Subcutaneous adipose tissue (tissue), 4 donors: ENCODE data around the gene CRACDL. TPM values are rescaled to one million over a fixed set of nuclear protein-coding genes. Genes with fewer than 3 reads are reported as not detected.

Experiments
- total RNA-seq, 4 donors: library from RNA; depleted of rRNA; stranded (reverse); fragments of >200 nt; gene quantifications; one replicate each; pipeline ENCODE4 v1.1.0, GENCODE V29; 2016
- TF ChIP-seq, protein P1 (sequence below): fragments of 450-650 bp; IDR thresholded peaks from one replicate; pipeline ENCODE4 v1.5.1; 2016; ENCODE audit warnings: low read depth, mild to moderate bottlenecking, control low read depth, antibody characterized with exemption, moderate library complexity

The CRACDL gene
- total RNA-seq, 4 donors from 2014 or later = 1.4 to 8.3 (median 4.5) TPM

- TF ChIP-seq, protein P1, sequence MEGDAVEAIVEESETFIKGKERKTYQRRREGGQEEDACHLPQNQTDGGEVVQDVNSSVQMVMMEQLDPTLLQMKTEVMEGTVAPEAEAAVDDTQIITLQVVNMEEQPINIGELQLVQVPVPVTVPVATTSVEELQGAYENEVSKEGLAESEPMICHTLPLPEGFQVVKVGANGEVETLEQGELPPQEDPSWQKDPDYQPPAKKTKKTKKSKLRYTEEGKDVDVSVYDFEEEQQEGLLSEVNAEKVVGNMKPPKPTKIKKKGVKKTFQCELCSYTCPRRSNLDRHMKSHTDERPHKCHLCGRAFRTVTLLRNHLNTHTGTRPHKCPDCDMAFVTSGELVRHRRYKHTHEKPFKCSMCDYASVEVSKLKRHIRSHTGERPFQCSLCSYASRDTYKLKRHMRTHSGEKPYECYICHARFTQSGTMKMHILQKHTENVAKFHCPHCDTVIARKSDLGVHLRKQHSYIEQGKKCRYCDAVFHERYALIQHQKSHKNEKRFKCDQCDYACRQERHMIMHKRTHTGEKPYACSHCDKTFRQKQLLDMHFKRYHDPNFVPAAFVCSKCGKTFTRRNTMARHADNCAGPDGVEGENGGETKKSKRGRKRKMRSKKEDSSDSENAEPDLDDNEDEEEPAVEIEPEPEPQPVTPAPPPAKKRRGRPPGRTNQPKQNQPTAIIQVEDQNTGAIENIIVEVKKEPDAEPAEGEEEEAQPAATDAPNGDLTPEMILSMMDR = no peak
Observed at GRCh38 chr2:98932164-98932563, 3.9 kb downstream of the CRACDL start.

DNA sequence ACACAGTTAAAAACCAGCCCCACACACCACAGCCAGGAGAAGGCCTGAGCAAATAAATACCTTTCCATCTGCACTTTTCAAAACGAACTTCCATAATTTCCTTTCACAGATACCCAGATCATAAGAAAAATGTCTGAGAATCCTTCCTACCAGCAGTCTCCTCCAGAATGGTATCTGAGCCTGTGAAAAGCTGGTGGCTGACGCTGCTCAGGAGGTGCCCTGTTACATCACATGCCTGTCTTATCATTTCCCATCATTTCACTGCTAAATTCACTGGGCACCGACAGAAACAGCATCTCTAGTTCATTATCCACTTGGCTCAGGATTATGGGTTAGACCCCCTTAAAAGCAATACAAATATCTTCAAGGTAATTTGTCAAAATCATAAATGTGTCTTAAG lies 4.4 kb downstream of the CRACDL start:
- TF ChIP-seq, protein P1 = no peak

- TF ChIP-seq, protein P1 = no peak
Observed at GRCh38 chr2:98929920-98930319, 6.1 kb downstream of the CRACDL start.

DNA sequence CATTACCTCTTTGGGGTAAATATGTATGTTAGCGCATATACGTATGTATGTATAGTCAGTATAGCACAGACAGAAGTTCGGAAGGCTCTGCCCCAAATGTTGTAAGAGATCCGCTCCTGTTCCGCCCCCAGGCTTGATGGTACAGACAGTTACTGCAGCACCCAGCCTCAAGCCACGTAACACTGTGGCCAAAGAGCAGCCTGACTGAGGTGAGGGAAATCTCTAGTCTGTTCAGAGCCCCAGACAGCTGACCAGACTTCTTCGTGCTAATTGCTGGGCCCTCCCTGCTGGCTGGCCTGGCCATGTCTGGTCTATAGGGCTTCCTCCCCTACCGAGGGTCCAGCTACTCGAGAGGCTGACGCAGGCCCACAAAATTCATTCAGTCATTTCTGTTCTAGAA lies 7.8 kb downstream of the CRACDL start:
- TF ChIP-seq, protein P1 = no peak

DNA sequence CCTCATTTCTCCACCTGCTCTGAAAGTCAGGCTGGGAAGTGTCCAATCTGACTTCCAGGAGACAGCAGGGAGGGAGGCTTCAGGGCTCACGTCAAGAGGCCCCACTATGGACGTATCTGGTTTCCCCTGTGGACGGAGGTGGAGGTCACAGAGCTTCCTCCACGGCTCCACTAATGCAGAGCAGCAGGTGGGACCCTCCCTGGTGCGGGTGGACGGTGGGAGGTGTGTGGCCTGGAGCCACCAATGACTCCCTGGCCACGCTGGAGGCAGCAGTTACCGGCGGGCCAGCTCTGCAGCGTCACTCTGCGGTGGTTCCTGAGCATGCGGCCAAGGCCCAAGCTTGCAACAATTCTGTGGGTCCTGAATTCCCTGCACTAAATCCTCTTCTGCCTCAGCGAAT lies 9.0 kb downstream of the CRACDL start:
- TF ChIP-seq, protein P1 = no peak

- TF ChIP-seq, protein P1 = no peak
Observed at GRCh38 chr2:98926601-98927000, 9.4 kb downstream of the CRACDL start.

DNA sequence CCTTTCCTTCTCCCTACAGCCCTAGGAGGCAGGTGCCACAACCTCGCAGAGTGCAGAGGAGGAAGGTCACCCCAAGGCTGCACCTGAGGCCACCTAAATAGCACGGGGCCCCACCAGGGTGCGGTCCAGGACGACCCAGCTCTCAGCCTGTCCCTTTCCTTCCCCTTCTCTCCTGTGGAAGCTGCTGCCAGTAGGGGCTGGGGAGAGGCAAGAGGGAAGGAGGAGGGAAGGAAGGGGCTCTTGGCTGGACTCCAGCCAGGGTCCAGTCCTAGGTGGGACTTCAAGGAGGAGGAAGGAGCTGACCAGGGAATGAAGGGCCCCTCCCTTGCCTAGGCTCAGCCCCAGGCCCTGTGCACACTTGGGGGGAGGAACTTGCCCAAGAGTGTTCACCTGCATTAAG lies 11.1 kb downstream of the CRACDL start:
- TF ChIP-seq, protein P1 = no peak
